T-helper 1 cell (primary cell): ENCODE measurements around the gene NFYB.
"Not testable (repeated sequence)": the region's sequence is repeated elsewhere in the genome, so short reads cannot be mapped to it uniquely, and the experiment has no call there.

Experiments
- DNase-seq, 5 donors: peaks; one replicate each; pipeline ENCODE4 v3.0.0-alpha.2; 2012 to 2020

NFYB gene

DNA sequence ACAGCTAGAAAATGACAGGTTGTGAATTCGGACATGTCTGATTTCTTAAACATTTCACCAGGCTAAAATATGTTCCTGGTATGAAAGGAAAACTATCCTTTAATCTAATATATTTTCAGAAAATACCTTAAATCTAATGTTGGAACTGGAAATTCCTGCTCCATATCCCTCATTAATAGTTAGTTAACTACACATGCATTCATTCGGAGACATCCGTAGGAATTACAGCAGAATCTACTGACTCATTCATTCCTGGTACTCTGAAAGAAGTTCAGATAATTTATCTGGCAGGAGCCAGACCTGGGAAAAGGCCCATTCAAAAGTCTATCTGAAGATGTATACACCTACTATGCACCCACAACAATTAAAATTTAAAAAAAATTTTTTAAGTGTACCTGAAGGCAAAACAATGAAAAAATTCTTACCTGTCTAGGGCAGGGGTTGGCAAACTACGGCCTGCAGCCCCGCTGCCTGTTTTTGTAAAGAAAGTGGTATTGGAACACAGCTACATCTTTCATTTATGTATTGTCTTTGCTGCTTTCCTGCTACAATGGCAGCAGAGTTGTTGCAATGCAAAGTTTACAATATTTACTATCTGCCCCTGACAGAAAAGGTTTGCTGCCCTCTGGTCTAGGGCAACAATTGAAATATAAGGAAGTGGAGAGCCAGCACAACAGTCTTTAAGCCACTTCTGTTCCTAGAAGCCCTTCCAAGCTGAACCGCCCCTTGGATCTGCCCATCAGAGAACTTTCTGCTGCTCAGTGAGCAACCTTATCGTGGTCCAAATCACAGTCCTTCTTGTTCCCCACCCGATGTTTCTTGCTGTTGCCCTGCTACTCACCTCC, 17.9 kb upstream of the NFYB start:
- DNase-seq = no peak

DNA sequence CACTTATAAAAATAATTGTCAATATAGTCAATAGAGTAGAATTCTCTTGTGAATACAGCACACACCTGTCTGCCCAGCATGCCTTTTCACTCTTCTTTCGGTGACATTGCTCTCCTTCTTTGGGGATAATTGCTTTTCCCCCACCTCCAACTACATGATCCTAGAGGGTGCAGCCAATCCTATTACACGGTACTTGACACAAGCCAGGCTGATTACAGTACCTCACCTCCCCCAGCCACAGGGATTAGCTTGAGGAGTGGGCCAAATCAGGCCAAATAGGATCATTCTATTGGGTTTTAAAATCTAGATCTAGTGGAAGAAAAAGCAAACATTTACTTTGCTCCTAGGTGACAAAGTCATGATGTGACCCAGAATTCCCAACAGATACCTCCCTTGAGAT, 16.8 kb upstream of the NFYB start:
- DNase-seq = no peak

DNA sequence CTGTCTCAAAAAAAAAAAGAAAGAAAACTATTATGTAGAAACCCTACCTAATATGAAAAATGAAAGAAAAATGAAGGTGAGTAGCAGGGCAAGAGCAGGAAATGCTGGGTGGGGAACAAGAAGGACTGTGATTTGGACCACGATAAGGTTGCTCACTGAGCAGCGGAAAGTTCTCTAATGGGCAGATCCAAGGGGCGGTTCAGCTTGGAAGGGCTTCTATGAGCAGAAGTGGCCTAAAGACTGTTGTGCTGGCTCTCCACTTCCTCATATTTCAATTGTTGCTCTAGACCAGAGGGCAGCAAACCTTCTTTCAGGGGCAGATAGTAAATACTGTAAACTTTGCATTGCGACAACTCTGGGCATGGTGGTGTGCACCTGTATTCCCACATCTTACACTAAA, 16.3 kb upstream of the NFYB start:
- DNase-seq = peak in 1 of 5 donors; percentile 18

DNA sequence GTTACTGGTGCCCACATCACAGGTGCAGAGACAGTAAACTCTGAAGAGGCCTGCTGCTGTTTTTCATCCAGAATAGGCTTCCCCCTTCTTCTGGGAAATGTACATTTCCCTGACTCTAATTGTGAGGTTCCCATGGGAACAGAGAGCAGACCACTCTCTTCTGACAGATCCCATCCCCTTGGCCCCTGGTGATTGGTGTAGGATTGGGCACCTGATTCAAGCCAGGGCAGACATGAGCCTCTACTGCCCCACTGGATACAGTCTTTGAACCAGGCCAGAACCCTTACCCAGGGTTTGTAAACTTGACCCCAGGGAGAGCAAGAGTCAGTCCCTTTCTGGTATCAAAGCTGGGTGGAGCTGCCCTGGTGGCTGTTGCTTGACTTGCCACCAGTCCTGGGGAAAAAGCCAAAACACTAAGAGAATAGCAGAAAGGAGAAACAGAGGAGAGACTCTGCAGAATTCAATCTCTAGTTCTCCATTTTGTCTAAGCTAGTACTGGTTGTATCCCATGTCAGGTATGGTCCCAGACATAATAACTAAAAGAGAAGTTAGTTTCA, 14.8 kb upstream of the NFYB start:
- no peak for DNase-seq

DNA sequence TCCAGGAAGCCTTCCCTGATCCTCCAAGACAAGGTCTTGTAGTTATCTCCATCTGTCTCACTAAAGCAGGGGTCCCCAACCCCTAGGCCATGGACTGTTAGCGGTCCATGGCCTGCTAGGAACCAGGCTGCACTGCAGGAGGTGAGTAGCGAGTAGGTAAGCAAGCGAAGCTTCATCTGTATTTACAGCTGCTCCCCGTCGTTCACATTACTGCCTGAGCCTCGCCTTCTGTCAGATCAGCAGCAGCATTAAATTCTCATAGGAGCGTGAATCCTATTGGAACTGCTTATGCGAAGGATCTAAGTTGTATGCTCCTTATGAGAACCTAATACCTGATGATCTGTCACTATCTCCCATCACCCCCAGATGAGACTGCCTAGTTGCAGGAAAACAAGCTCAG, 12.4 kb upstream of the NFYB start:
- DNase-seq = no peak

DNA sequence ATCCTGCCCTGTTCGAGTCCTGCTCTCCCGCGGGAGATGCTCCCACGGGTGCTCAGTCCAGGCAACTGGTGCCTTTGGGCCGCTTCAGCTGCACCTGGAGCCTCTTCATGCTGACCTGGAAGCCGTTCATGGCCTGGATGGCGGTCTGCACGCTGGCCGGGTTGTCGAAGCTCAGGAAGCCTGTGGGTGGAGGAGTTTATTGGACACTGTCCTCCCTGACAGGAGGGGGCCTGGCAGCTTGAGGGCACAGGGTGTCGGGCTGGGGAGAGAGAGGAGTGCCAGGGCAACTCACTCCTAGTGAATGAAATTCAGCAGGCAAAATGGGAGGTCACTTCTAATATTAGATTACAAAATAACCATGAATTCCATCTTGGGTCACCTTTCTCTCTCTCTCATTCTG, 9.3 kb upstream of the NFYB start:
- no peak for DNase-seq

DNA sequence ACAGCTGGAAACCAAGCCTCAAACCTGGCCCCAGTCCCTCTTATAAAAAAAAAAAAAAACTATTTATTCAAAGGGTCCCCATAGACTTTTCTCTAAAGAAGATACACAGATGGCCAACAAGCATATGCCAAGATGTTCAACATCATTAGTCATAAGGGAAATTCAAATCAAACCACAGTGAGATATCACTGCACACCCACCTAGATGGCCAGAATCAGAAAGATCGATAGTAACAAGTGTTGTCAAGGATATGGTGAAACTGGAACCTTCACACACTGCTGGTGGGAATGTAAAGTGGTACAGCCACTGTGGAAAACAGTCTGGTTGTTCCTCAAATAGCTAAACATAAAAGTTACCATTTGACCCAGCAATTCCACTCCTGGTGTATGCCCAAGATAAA, 5.9 kb upstream of the NFYB start:
- DNase-seq = no peak

DNA sequence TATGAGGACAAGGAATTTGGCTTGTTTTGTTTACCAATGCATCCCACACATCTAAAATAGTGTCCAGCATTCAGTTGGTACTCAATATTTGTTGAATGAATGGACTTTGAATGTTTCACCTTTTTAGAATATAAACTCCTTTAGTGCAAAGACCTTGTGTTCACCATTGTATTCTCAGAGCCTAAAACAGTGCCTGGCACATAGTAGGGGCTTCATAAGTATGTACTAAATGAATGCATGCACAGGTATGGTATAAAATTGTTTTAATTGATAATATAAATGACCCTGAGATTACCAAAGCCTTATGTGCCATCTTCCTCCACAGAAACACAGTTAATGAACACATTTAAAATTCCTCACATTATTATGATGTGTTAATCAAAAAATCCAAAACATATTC, 5.0 kb upstream of the NFYB start:
- DNase-seq = no peak

DNA sequence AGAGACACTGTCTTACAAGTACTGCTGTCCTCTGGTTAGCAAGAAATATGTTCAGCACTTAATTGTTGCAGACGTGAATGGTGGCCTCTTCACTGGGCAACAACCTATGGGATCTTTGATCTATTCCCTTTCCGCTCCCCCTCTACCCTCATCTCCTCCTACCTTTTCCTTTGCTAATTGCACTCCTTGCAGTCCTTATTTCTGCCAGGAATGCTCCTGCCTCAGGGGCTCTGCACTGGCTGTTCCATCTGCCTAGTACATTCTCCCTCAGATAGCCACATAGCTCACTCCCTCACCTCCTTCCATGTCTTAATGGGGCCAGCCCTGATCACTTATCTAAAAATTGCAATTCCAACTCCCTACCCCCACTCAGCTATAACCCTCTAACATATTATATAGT, 4.5 kb upstream of the NFYB start:
- no peak for DNase-seq

DNA sequence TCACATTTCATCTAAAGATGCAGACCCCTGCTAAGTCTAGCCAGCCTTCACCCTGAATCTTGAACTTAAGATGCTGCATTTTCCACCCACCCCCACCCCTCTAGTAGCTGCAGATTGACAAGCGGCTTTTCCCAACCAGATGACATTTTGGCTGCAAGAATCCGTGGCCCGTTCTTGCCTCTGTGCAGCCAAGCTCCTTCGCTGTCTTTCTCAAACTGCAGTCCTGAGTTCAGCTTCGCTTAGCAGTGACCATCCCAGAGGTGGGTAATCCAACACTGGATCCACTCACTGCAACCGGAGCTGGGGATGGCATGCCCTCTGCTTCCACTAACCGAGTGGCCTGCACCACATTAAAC, 765 bp upstream of the NFYB start:
- peak in 1 of 5 donors; percentile 3 for DNase-seq

DNA sequence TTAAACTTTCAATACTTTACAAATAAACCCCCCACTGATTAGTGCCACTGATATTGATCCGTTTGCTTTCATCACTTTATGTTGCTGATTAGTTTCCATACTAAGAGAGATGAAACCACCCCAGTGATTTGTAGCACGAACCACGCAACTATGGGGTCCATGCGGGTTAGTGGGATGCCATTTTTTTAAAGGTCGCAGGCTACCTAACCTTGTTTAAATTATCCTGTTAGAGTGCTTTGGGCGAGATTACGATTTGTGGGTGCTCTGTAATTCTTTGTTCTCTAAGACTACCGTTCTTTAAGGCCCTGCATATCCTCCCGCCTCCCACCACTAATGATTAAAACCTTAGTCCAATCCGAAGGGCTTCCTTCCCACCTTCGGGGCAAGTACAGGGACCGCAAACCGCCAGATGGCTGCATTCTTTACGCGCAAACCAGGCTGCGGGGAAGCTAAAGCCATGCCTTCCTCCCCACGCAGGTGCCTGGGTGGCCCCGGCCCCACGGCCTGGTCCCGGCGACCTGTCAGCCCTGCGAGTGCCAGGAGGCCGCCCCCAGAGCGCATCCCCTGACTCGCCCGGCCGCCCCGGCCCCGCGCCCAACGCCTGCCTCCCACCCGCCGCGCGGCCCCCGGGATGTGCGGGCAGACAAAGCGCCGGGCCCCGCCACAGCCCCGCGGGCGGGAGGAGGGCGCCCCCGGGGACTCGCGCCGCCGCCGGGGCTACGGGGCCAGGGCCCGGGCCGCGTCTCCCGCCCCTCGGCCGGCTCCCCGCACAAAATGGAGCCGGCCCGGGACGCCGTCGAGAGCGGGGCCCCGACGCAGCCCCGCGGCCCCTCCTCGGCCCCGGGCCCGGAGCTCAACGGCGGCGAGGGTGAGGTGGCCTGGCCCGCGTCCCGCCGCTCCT, 759 bp downstream of the NFYB start:
- peak; percentile 24 to 53 (median 35) for DNase-seq

DNA sequence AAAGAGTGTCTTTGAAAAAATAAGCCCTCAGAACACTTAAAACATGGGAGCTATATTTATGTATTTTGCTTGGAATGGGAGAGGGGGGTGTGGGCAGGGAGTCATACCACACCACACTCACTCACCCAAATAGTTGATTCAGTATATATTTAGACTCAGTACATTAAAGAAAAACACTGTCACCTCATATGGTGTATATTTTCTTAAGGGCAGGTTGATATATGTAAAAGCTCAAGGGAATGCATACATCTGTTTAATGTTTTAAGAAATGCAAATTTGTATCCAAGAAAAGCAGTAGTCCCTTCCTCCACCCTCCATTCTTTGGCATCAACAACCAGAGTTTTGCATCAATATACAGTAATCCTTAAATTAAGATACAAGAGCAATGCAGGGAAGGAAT, 1.4 kb downstream of the NFYB start:
- no peak for DNase-seq

DNA sequence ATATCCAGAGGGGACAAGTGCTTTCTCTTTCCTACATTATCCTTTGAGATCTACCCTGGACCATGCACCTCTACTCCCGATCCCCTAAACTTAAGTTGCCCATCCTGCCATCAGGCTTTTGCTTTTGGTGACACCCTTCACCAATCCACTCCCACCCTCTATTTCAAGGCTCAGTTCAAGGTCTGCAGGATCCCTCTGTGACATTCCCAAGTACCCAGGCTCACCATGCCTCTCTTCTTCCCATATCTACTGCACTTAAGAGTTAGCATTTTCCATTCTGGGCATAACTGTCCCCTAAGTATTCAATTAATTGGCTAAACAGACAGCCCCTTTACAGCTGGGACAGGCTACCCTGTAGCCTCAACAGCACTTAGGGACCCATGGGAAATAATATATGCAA, 3.1 kb downstream of the NFYB start:
- DNase-seq = no peak

DNA sequence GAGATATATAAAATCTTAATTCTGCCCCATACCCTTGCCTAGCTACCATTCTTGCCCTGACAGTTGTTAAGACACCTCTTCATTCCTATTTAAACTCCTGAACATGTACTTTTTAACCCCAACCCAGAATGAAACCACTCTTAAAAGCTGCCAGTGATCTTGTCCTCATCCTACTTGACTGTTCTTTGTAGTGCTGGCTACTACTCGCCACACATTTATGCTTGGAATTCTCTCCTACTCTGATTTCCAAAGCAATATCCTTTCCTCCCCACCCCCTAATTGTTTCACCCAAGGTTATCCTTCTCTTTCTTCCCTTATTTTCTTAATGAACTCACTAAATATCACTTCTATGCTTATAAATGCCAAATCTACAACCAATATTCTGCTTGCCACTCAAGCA, 4.1 kb downstream of the NFYB start:
- no peak for DNase-seq

DNA sequence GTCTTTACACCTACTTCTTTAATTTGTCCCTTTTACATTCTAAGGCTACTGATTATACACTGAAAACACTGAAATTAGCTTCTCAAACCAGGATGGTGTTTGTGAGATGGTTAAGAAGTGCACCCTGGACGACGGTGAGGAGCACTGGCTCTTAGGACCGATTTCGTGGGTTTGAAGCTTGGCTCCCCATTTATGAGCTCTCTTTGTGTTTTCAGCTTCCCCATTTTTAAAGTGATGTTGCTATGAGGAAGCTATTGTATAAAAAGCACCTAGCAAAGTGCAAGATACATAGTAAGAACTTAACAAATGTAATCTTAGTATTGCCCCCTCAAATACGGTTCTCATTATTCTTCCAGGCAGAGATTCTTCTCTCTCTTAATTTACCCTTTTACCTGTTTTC, 4.7 kb downstream of the NFYB start:
- DNase-seq = no peak

DNA sequence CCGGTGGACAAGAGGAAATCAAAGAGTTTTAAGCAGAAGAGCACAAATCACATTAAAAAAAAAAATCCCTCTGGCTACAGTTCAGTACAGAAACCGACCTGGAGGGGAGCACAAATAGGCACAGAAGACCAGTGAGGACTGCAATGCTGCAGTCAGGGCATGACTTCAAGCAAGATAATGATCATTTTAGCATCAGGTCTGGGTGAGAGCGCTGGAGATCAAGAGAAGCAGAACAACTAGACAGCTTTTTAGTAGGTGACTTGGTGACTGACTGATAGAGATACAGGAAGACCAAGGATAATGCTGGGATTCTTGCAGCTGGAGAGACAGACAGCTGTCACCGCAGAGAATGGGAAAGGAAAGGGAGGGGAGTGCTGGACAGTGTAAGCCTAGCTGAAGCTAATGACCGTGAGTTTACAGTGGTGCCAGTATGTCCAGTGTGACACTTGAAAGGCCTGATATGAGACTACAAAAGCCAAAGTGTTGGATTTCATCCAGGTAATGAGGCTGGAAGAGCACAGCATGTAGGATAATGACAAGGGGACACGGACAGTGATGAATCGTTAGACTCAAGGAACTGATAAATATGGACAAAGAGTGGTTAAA, 5.6 kb downstream of the NFYB start:
- DNase-seq = no peak

DNA sequence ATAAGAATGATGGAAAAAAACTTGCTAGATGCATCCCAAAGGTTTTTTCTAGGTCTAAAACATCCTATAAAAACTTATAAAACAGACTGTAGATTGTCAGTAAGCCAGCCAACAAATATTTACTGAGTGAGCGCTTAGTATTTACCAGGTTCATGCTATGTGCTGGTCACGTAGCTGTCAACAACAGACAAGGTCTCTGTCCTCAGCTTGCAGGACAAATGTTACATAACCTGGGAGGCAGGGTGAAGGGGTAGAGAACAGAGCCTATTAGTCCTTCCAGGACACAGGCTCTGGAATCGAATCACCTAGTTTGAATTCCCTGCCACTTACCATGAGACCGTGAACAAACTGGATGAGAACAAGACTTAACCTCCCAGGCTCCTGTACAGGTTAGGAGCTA, 6.4 kb downstream of the NFYB start:
- no peak for DNase-seq

DNA sequence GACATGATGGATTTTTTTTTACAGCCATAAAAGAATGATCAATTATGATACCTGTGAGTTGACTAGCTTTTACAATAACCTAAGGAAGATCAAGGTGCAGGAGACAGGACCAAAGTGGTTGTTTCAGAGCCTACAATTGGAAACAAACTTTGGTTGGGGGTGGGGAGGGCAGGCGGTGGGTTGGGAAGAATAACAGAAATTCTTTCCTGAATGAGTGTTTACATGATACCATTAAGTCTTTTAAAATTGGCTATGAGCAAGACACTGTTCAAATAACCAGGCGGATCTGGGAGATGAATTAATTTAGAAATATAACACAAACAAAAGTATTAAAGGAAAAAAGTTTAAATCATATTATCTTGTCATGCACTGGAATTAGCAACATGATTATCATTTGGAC, 7.2 kb downstream of the NFYB start:
- no peak for DNase-seq

DNA sequence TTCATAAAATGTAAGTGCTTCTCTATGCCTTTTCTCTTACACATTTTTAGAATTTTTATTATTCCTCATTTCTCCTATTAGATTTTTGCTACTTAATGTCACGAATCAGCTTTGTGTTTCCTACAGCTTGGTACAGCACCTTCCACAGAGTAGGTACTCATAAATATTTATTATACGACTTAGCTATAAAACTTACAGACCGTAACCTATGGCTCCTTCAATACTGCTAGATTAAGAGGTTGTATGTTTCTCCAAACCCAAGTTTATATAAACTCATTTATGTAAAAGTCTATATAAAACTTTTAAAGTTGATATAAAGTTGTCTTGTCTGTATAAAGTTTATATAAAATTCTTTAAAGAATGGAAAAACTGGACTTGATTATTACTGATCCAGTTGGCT, 11.5 kb downstream of the NFYB start:
- DNase-seq = no peak

DNA sequence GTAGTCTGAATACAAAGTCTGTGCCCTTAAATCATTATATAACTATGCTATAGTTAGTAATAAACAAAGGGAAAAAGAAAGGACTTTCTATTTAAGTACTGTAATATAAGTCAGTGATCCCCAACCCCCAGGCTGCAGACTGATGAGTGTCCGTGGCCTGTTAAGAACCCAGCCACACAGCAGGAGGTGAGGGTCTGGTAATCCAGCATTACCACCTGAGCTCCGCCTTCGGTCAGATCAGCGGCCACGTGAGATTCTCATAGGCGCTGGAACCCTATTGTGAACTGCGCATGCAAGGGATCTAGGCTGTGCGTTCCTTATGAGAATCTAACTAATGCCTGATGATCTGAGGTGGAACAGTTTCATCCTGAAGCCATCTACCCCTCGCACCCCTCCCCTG, 15.7 kb downstream of the NFYB start:
- no peak for DNase-seq

DNA sequence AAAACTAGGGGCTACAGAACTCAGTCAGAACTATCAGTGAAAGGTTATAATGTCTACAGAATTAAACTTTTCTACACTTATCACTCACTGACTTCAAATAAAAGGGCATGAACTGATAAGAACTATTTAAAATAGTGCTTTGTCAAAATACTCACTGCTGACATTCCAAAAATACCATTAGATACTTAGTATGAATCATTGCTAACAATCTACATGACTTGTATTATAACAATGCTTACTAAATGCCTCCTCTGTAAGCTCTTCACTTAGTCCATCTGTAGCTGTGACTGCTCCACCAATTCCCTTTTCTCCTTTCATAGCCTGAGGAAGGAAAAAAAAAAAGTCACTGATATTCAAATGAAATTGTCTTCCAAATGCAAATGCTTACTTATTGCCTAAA, 17.0 kb downstream of the NFYB start:
- DNase-seq = no peak

DNA sequence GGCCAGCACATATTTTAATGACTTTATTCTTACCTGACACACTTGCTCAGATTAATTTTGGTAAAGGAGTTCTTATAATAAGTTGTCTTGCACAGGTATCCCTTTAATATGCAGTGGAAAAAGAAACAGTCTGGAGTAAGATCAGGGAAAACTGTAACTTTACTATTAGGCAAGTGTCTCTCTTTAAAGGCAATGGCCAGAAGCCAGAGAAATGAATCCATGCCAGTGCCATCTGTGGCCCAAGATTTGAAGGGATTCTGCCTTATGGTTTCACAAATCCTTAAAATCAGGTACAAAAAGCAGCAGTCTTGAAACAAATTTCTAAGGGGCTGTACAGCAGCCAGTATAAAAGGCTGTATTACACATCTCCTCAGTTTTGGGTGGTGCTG, 22.4 kb downstream of the NFYB start:
- no peak for DNase-seq

DNA sequence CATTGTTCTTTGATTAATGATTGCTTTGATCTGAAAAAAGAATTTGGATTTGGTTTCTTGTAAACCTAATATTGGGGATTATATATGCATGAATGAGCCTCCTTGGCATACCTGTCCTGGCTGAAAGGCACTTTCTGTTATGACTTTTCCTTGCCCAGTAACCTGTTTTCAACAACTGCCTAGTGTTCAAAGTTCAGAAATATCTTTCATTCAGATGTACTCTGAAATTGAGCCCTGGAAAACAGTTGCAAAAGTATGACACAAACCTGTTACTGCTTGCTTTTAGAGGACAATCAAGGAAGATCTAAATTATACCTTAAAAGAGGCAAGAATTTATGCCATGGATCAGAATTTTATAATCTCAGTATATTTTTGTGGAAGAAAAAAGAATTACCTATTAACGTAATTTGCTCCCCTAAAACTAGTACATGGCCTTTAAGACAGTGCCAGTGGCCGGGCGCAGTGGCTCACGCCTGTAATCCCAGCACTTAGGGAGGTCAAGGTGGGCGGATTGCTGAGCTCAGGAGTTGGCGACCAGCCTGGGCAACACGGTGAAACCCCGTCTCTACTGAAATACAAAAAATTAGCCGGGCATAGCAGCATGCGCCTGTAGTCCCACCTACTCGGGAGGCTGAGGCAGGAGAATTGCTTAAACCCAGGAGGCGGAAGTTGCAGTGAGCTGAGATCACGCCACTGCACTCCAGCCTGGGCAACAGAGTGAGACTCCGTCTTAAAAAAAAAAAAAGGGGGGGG, 23.0 kb downstream of the NFYB start:
- not testable (repeated sequence) for DNase-seq
